CD4-positive, alpha-beta T cell treated with Interleukin-21 for 1 hour (primary cell): ENCODE results near the gene MT1HL1.
"Not testable (repeated sequence)": the region's sequence is repeated elsewhere in the genome, so short reads cannot be mapped to it uniquely, and the experiment has no call there.

ENCODE experiments used
- DNase-seq: peaks from one replicate; pipeline ENCODE4 v3.0.0-alpha.2; 2020

MT1HL1 gene

GRCh38 chr1:237013608-237014007, 9.4 kb upstream of the MT1HL1 start:
- no peak for DNase-seq

- no peak for DNase-seq
Measured at GRCh38 chr1:237012788-237013383, 8.6 kb upstream of the MT1HL1 start.

GRCh38 chr1:237012361-237012760, 8.1 kb upstream of the MT1HL1 start:
- no peak for DNase-seq

GRCh38 chr1:237011432-237011831, 7.2 kb upstream of the MT1HL1 start:
- DNase-seq, result no peak

- no peak for DNase-seq
Measured at GRCh38 chr1:237009611-237010010, 5.4 kb upstream of the MT1HL1 start.

- DNase-seq, result no peak
Measured at GRCh38 chr1:237007147-237007881, 3.1 kb upstream of the MT1HL1 start.

- DNase-seq, result no peak
Measured at GRCh38 chr1:237005674-237006073, 1.4 kb upstream of the MT1HL1 start.

- no peak for DNase-seq
Measured at GRCh38 chr1:237003516-237003915, 725 bp downstream of the MT1HL1 start.

GRCh38 chr1:237000191-237000590, 4.0 kb downstream of the MT1HL1 start:
- no peak for DNase-seq

GRCh38 chr1:236998546-236998945, 5.7 kb downstream of the MT1HL1 start:
- no peak for DNase-seq

GRCh38 chr1:236997882-236998281, 6.4 kb downstream of the MT1HL1 start:
- no peak for DNase-seq

GRCh38 chr1:236997361-236997760, 6.9 kb downstream of the MT1HL1 start:
- DNase-seq, result no peak

GRCh38 chr1:236994450-236994849, 9.8 kb downstream of the MT1HL1 start:
- DNase-seq, result no peak

GRCh38 chr1:236992449-236992848, 11.8 kb downstream of the MT1HL1 start:
- DNase-seq, result no peak

GRCh38 chr1:236990052-236990445, 14.2 kb downstream of the MT1HL1 start:
- no peak for DNase-seq

- no peak for DNase-seq
Measured at GRCh38 chr1:236989290-236990051, 14.8 kb downstream of the MT1HL1 start.

- no peak for DNase-seq
Measured at GRCh38 chr1:236983818-236984217, 20.4 kb downstream of the MT1HL1 start.

- DNase-seq, result no peak
Measured at GRCh38 chr1:236982380-236982779, 21.9 kb downstream of the MT1HL1 start.

- DNase-seq, result not testable (repeated sequence)
Measured at GRCh38 chr1:236981431-236981830, 22.8 kb downstream of the MT1HL1 start.

- no peak for DNase-seq
Measured at GRCh38 chr1:236980673-236981072, 23.6 kb downstream of the MT1HL1 start.

GRCh38 chr1:236979149-236979900, 24.9 kb downstream of the MT1HL1 start:
- DNase-seq, result no peak

- DNase-seq, result no peak
Measured at GRCh38 chr1:236978740-236979139, 25.5 kb downstream of the MT1HL1 start.

GRCh38 chr1:236975461-236975860, 28.8 kb downstream of the MT1HL1 start:
- no peak for DNase-seq
